Activated CD4-positive, alpha-beta T cell treated with anti-CD3 and anti-CD28 coated beads, Interleukin-2, amount 10 ng/mL, durations not matched to agents 24 days and 14 days (primary cell): ENCODE results near the gene CAMK1D. TPM values are rescaled to one million over a fixed set of nuclear protein-coding genes. Genes with fewer than 3 reads are reported as not detected.

ENCODE experiments used
- DNase-seq: peaks from one replicate; pipeline ENCODE4 v3.0.0; 2022
- H3K27ac Mint-ChIP-seq: one replicate; pipeline ENCODE4 v1.8.0; 2022; ENCODE audit warnings: mild to moderate bottlenecking, mixed read lengths
- H3K27me3 Mint-ChIP-seq: one replicate; pipeline ENCODE4 v1.8.0; 2022; ENCODE audit warnings: mixed read lengths
- H3K36me3 Mint-ChIP-seq: one replicate; pipeline ENCODE4 v1.8.0; 2022; ENCODE audit warnings: low read depth, mild to moderate bottlenecking, mixed read lengths
- H3K4me1 Mint-ChIP-seq: one replicate; pipeline ENCODE4 v1.8.0; 2021; ENCODE audit warnings: mixed read lengths
- H3K4me3 Mint-ChIP-seq: one replicate; pipeline ENCODE4 v1.8.0; 2022; ENCODE audit warnings: mild to moderate bottlenecking, moderate library complexity, mixed read lengths
- H3K9me3 Mint-ChIP-seq: one replicate; pipeline ENCODE4 v1.8.0; 2021; ENCODE audit warnings: mixed read lengths
- intact Hi-C: fragments of 100-400 bp; cut with micrococcal nuclease; formaldehyde crosslinking; loops from one replicate; pipeline ENCODE4 v1.15.1; 2023
- total RNA-seq: library from RNA; stranded (reverse); gene quantifications from 2 replicates; pipeline ENCODE4 v1.2.3, GENCODE V29; 2022

The CAMK1D gene
- total RNA-seq, 1 donor from 2014 or later, result 5.6 TPM

DNA sequence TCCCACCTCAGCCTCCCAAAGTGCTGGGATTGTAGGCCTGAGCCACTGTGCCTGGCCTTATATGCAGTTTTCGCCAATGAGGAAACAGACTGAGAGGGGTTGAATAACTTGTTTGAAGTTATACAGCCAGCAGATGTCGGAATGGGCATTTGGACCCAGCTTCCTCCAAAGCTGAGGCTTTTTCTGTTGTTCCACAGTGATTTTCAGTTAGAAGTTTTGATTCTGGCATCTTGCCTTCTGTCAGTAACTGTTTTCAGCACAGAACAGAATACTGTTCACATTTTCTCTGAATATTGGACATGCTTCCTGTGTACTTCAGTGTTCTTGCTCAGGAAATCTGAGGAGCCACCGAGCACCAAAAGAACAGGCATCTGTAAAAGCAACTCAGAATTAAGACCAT is 287.2 kb downstream of the CAMK1D start:
- Mint-ChIP-seq H3K9me3 (no peaks in the 10 kb centered on the region), H3K27ac (peak overlapping the region; percentile 95), H3K4me1 (peaks cover 54% of the 10 kb centered on the region), H3K27me3 (no peaks in the 10 kb centered on the region), H3K36me3 (no peaks in the 10 kb centered on the region), H3K4me3 (no peak overlapping the region)
- no peak for DNase-seq
- intact Hi-C loops, result no loop called here

DNA sequence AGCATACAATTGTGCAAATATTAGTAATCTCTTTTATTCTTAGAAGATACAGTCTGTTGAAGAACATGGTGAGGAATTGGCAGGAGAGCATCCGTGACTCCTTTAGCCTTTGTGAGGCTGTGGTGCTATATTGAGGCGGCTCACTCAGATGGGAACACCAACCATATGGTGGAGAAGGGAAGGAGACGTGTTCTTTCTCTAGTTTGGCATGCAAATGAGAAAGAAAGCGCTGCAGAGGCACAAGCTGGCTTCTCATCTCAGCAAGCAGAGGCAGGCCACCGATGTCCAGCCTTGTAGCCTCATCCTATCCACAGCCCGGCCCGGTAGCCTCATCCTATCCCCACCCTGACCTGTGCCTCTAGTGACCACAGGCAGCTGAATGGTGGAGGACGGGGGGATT is 288.3 kb downstream of the CAMK1D start:
- Mint-ChIP-seq H3K9me3 (no peaks in the 10 kb centered on the region), H3K27me3 (no peaks in the 10 kb centered on the region), H3K4me1 (peaks cover 57% of the 10 kb centered on the region), H3K4me3 (no peak overlapping the region), H3K27ac (peak overlapping the region; percentile 45), H3K36me3 (no peaks in the 10 kb centered on the region)
- intact Hi-C loops, result no loop called here
- DNase-seq, result no peak

DNA sequence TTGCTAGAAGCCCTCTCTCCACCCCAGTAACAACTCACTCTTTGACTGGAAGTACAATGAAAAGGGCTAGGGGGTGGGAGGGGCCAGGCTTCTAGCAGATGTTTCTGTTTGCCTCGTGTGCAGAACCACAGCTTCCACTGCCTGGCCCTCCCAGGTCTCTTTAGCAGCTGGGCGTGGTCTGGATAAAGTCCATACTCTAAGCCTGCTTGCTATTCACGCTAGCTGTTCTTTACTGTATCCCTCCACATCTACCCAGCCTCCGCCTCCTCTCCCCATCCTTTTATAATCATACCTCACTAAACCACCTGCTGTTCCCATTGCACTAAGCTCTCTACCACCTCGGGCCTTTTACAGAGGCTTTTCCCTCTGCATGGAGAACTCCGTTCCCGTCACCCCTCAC is 288.8 kb downstream of the CAMK1D start:
- peak; percentile 86 for DNase-seq
- Mint-ChIP-seq H3K9me3 (no peaks in the 10 kb centered on the region), H3K4me3 (no peak overlapping the region), H3K27ac (peak overlapping the region; percentile 45), H3K27me3 (no peaks in the 10 kb centered on the region), H3K36me3 (no peaks in the 10 kb centered on the region), H3K4me1 (peaks cover 55% of the 10 kb centered on the region)
- intact Hi-C loops, result no loop called here

- no peak for DNase-seq
- Mint-ChIP-seq H3K27me3 (no peaks in the 10 kb centered on the region), H3K27ac (peak overlapping the region; percentile 39), H3K4me1 (peaks cover 56% of the 10 kb centered on the region), H3K9me3 (no peaks in the 10 kb centered on the region), H3K4me3 (no peak overlapping the region), H3K36me3 (no peaks in the 10 kb centered on the region)
- intact Hi-C loops, result no loop called here
These were observed 289.4 kb downstream of the CAMK1D start for GRCh38 chr10:12638781-12639180.

DNA sequence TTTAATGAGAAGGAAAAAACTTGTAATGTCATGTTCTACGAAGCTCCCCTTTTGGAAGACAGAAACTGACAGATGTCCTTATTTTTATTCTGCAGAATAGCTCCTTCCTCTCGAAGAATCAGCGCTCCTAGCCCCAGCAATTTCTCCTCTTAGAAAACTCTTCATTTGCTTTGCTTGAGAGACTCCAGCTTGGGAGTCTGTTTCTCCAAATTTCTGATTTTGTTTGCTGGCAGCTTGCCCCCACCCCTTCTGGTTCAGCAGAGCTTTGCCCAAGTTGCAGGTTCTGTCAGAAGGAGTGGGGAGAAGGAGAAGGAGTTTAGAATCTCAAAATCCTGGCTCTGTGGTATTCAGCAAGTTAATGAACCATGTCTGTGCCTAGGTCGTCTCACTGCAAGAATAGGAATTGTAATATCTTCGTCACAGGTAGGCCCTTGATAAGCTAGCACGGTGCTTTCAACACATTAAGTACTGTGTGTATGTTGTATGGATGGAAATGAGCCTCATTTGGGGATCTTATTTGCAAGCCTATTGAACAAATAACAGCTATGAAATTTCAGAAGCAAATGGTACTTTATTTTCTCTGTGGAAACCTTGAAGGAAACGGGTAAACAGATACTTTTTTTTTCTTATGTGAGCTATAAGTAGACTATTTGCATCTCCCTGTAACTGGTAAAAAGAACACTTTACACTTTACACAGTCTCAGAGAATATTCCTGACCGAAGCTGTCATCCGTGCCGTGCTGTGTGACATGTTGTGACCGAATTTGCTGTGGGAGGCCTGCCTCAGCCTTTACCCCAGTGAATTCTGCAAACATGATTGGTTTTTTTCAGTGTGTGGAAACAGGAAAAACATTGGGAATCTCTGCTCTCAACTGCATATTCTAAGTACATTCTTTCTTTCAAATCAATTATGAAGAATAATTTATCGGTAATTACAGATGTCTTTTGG is 290.9 kb downstream of the CAMK1D start:
- no peaks in the 10 kb centered on the region for H3K9me3 Mint-ChIP-seq
- DNase-seq, result no peak
- no peak overlapping the region for H3K27ac Mint-ChIP-seq
- H3K4me1 Mint-ChIP-seq, result peaks cover 55% of the 10 kb centered on the region
- no peaks in the 10 kb centered on the region for H3K36me3 Mint-ChIP-seq
- H3K27me3 Mint-ChIP-seq, result no peaks in the 10 kb centered on the region
- intact Hi-C loops, result no loop called here
- no peak overlapping the region for H3K4me3 Mint-ChIP-seq

- Mint-ChIP-seq H3K4me1 (peaks cover 43% of the 10 kb centered on the region), H3K36me3 (no peaks in the 10 kb centered on the region), H3K4me3 (no peak overlapping the region), H3K27me3 (no peaks in the 10 kb centered on the region), H3K9me3 (no peaks in the 10 kb centered on the region), H3K27ac (no peak overlapping the region)
- intact Hi-C loops, result no loop called here
- no peak for DNase-seq
These were observed 292.7 kb downstream of the CAMK1D start for GRCh38 chr10:12642036-12642435.

DNA sequence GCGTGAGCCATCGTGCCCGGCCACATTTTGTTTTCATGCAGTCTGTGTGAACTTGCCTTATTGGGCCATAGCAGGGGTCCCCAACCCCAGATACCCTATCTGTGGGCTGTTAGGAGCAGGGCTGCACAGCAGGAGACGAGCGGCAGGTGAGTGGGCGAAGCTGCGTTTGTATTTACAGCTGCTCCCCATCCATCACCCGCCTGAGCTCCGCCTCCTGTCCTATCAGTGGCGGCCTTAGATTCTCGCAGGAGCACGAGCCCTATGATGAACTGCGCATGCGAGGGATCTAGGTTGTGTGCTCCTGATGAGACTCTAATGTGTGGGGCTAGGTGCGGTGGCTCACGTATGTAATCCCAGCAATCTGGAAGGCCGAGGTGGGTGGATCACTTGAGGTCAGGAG is 293.9 kb downstream of the CAMK1D start:
- no peak for DNase-seq
- Mint-ChIP-seq H3K36me3 (no peaks in the 10 kb centered on the region), H3K4me1 (peaks cover 31% of the 10 kb centered on the region), H3K4me3 (no peak overlapping the region), H3K27me3 (no peaks in the 10 kb centered on the region), H3K9me3 (no peaks in the 10 kb centered on the region), H3K27ac (no peak overlapping the region)
- intact Hi-C loops, result no loop called here

- no peak for DNase-seq
- Mint-ChIP-seq H3K9me3 (no peaks in the 10 kb centered on the region), H3K36me3 (no peaks in the 10 kb centered on the region), H3K27me3 (no peaks in the 10 kb centered on the region), H3K4me3 (peak overlapping the region; percentile 27), H3K27ac (peak overlapping the region; percentile 83), H3K4me1 (peaks cover 25% of the 10 kb centered on the region)
- intact Hi-C loops, result loop anchor here (1.0 to 2.0 kb wide), 4 partner anchors 9 to 196 kb away; no protein-coding TSS in a partner anchor
These were observed 295.2 kb downstream of the CAMK1D start for GRCh38 chr10:12644380-12645144.

DNA sequence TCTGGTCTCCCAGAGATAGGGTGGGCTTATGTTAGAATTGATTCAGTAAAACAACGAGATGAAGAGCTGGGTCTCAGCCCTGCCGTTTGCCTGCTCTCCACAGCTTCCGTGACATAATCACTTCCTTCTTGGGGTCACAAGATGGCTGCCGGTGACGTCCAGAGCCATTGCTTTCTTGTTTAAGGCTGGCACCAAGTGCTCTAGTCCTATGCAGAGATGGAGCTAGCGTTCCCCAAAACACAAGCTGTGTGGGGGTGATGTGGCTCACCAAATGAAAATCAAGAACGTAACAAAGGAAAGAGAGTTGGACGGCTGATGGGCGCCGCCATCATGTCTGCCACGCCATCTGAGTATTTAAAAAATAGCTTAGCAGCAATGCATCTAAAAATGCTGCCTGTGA is 296.1 kb downstream of the CAMK1D start:
- DNase-seq, result no peak
- intact Hi-C loops, result loop anchor here (2.0 kb wide), 3 partner anchors 17 to 197 kb away; no protein-coding TSS in a partner anchor
- Mint-ChIP-seq H3K4me3 (no peak overlapping the region), H3K4me1 (peaks cover 25% of the 10 kb centered on the region), H3K9me3 (no peaks in the 10 kb centered on the region), H3K27me3 (no peaks in the 10 kb centered on the region), H3K27ac (no peak overlapping the region), H3K36me3 (no peaks in the 10 kb centered on the region)

DNA sequence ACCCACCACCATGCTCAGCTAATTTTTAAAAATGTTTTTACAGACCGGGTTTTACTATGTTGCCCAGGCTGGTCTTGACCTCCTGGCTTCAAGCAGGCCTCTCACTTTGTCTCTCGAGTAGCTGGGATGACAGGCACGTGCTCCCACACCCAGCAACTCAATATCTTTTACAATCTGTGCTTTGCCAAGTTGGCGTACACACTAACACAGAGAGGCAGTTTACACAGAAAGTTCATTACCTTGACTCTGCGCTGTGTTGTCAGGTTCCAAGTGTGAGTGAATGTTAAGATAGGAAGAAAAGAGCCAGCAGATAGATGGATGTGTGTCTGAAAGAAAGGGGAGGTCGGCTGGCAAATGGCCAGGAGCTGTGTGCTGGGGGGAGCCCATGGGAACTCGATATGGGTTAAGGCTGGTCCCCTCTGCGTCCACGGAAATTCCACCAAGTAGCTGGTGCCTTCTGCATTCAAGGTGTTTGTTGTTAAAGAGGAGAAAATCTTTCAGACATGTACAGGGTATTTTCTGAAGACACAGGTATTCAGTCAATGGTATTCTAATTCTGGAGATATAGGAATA is 299.8 kb downstream of the CAMK1D start:
- Mint-ChIP-seq H3K27ac (no peak overlapping the region), H3K4me3 (no peak overlapping the region), H3K27me3 (no peaks in the 10 kb centered on the region), H3K36me3 (peaks cover 4% of the 10 kb centered on the region), H3K4me1 (peaks cover 18% of the 10 kb centered on the region), H3K9me3 (no peaks in the 10 kb centered on the region)
- DNase-seq, result no peak
- intact Hi-C loops, result no loop called here

DNA sequence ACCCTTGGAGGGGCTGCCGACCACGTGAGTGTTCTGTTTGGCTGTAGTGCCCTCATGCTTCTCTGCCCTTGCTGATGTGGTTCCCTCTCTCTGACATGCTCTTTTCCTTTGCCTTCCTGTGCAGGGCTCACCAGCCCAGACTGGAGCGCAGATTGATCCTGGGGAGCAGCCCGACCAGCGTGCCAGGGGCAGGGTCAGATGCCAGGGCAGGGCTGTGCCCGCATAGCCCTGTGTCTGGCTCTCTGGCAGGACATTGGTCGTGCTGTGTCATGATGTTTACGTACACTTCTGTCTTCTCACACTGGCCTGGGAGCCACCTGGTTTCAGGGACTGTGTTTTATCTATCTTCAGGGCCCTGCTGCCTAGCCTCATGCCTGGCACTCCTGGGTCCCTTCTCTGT is 300.8 kb downstream of the CAMK1D start:
- intact Hi-C loops, result loop anchor here (10.0 kb wide), 1 partner anchor 145 kb away; no protein-coding TSS in a partner anchor
- H3K4me1 Mint-ChIP-seq, result peaks cover 8% of the 10 kb centered on the region
- H3K36me3 Mint-ChIP-seq, result peaks cover 4% of the 10 kb centered on the region
- DNase-seq, result no peak
- H3K27ac Mint-ChIP-seq, result no peak overlapping the region
- H3K27me3 Mint-ChIP-seq, result no peaks in the 10 kb centered on the region
- H3K4me3 Mint-ChIP-seq, result no peak overlapping the region
- no peaks in the 10 kb centered on the region for H3K9me3 Mint-ChIP-seq

DNA sequence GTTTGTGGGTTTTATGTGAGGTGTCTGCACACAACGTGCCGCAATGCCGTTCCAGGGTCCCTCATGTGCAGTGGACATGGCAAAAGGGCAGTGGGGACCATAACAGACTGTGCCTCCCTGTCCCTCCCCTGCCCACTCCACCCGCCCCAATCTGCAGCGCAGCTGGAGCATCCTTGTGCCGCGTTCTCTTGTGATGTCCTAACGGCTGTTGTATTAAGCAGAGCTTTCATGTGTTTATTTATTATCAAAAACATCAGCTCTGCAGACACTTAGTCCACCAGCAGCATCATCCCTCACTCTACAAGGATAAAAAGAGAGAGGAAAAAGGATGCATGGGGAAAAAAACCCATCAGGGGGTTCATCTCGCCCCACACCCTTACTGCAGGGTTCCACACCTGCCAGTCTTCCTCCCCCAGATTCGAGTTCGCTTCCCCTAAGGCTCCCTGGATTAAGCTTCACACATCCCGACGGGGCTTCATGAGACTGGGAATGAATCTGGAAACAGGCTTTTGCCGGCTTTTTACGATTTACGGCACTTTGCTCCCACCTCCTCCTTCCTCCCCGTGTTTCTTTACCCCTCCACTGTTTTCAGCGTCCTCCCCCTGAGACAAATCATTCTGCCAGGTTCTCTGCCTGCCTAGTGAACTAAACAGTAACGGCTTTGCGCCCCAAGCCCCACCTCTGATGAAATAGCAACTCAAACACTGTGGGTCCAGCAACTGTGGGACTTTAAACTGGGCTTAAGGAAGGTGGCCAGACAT is 301.4 kb downstream of the CAMK1D start:
- H3K4me1 Mint-ChIP-seq, result peaks cover 6% of the 10 kb centered on the region
- H3K36me3 Mint-ChIP-seq, result peaks cover 4% of the 10 kb centered on the region
- no peak overlapping the region for H3K4me3 Mint-ChIP-seq
- intact Hi-C loops, result loop anchor here (10.0 kb wide), 1 partner anchor 146 kb away; no protein-coding TSS in a partner anchor
- H3K27ac Mint-ChIP-seq, result no peak overlapping the region
- H3K9me3 Mint-ChIP-seq, result no peaks in the 10 kb centered on the region
- no peak for DNase-seq
- H3K27me3 Mint-ChIP-seq, result no peaks in the 10 kb centered on the region

DNA sequence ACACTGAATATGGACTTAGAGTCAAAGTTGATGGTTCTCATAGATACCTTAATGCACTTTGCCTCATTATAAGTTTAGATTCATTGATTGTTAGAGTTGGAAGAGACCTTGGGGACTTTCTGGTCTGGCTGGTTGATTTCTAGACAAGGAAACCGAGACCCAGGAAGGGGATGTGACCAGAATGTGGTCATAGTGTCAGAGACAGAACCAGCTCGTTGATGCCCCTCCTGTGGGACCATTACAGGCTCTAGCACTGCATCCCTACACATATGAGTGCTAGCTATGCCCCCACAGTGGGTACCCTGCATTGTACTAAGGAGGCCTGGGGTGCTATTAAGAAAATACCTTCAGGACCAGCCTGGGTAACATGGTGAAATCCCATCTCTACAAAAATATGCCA is 306.6 kb downstream of the CAMK1D start:
- intact Hi-C loops, result loop anchor here (1.0 to 10.0 kb wide), 6 partner anchors 55 to 392 kb away; no protein-coding TSS in a partner anchor
- H3K27me3 Mint-ChIP-seq, result no peaks in the 10 kb centered on the region
- H3K4me3 Mint-ChIP-seq, result no peak overlapping the region
- H3K4me1 Mint-ChIP-seq, result peaks cover 26% of the 10 kb centered on the region
- H3K9me3 Mint-ChIP-seq, result no peaks in the 10 kb centered on the region
- DNase-seq, result peak; percentile 59
- H3K27ac Mint-ChIP-seq, result peak overlapping the region; percentile 62
- peaks cover 4% of the 10 kb centered on the region for H3K36me3 Mint-ChIP-seq
